ENCODE data around the gene ODAM. TPM values are rescaled to one million over a fixed set of nuclear protein-coding genes. Genes with fewer than 3 reads are reported as not detected.

The ODAM gene
- total RNA-seq, 1 experiment from 2014 or later, result not detected

- intact Hi-C loops (cut with micrococcal nuclease; ENCODE audit: unreplicated experiment) (no loop called here), in situ Hi-C loops (cut with HindIII; ENCODE audit: low pct_unique_long_range_greater_than_20kb, low sequenced_read_pairs) (no loop called here)
- POLR2A ChIA-PET, result no interaction called here
Measured at GRCh38 chr4:70190579-70190978, 4.9 kb upstream of the ODAM start.

DNA sequence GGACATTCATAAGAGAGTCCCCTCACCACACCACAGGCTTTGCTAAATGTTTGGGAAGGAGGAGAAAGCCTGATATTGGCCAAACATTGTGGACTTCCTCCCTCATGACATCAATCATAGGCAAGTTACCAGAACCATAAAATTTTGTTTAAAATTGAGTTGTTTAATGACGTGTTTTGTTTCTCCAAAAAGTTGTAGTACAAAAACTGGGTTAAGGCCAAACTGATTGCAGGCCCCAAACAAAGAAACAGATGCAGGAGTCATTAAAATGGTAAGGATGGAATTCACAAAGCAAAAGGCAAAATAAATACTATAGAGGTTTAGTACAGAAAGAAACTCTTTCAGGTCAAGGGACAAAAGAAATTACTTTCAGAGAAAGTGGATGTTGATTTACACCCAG lies 3.9 kb upstream of the ODAM start:
- intact Hi-C loops (cut with micrococcal nuclease; ENCODE audit: unreplicated experiment), result no loop called here
- DNase-seq (ENCODE audit: low read depth, low spot score) (no peak), ATAC-seq (no peak)
- POLR2A ChIA-PET, result no interaction called here
- Histone ChIP-seq H3K9me3 (ENCODE audit: control insufficient read depth, insufficient read depth, low read depth, low read length) (no peaks in the 10 kb centered on the region), H3K36me3 (ENCODE audit: control insufficient read depth, insufficient read depth, low read length) (no peaks in the 10 kb centered on the region; the same call in 1 of the 2 replicates), H3K4me3 (ENCODE audit: low read depth in 2 of 2, low read length in 2 of 2) (no peak overlapping the region), H3K27me3 (ENCODE audit: control insufficient read depth, insufficient read depth, low read length) (no peaks in the 10 kb centered on the region), H3K4me1 (ENCODE audit: control insufficient read depth, insufficient read depth, low read length) (no peaks in the 10 kb centered on the region), H3K27ac (ENCODE audit: low read length) (no peak overlapping the region)
- CTCF ChIA-PET, result no interaction called here
- TF ChIP-seq POLR2AphosphoS5 (IDR thresholded peaks at IDR 0.05; ENCODE audit: low read depth, low read length) (no peak), CTCF (IDR thresholded peaks at IDR 0.05) (no peak), SIN3A (IDR thresholded peaks at IDR 0.05; ENCODE audit: borderline replicate concordance, insufficient read depth, low read depth, low read length) (no peak), TCF7L2 (IDR thresholded peaks at IDR 0.05; ENCODE audit: low read depth, low read length) (no peak)
- TF ChIP-seq, protein P1, sequence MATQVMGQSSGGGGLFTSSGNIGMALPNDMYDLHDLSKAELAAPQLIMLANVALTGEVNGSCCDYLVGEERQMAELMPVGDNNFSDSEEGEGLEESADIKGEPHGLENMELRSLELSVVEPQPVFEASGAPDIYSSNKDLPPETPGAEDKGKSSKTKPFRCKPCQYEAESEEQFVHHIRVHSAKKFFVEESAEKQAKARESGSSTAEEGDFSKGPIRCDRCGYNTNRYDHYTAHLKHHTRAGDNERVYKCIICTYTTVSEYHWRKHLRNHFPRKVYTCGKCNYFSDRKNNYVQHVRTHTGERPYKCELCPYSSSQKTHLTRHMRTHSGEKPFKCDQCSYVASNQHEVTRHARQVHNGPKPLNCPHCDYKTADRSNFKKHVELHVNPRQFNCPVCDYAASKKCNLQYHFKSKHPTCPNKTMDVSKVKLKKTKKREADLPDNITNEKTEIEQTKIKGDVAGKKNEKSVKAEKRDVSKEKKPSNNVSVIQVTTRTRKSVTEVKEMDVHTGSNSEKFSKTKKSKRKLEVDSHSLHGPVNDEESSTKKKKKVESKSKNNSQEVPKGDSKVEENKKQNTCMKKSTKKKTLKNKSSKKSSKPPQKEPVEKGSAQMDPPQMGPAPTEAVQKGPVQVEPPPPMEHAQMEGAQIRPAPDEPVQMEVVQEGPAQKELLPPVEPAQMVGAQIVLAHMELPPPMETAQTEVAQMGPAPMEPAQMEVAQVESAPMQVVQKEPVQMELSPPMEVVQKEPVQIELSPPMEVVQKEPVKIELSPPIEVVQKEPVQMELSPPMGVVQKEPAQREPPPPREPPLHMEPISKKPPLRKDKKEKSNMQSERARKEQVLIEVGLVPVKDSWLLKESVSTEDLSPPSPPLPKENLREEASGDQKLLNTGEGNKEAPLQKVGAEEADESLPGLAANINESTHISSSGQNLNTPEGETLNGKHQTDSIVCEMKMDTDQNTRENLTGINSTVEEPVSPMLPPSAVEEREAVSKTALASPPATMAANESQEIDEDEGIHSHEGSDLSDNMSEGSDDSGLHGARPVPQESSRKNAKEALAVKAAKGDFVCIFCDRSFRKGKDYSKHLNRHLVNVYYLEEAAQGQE (IDR thresholded peaks at IDR 0.05; ENCODE audit: insufficient read depth in 1 of 2, low read depth in 2 of 2, low read length in 1 of 2), result no peak
- in situ Hi-C loops (cut with HindIII; ENCODE audit: low pct_unique_long_range_greater_than_20kb, low sequenced_read_pairs), result no loop called here
- no TSS peak for BruUV-seq (replicated peaks)

More at GRCh38 chr4:70190579-70190978, 4.9 kb upstream of the ODAM start:
- DNase-seq (ENCODE audit: low read depth, low spot score), result no peak
- CTCF ChIA-PET, result no interaction called here
- no peak for TF ChIP-seq CTCF (IDR thresholded peaks at IDR 0.05)
- TF ChIP-seq, protein P1 (IDR thresholded peaks at IDR 0.05; ENCODE audit: insufficient read depth in 1 of 2, low read depth in 2 of 2, low read length in 1 of 2), result no peak
- Histone ChIP-seq H3K9me3 (ENCODE audit: control insufficient read depth, insufficient read depth, low read depth, low read length) (no peaks in the 10 kb centered on the region), H3K4me3 (ENCODE audit: low read depth in 2 of 2, low read length in 2 of 2) (no peak overlapping the region), H3K36me3 (ENCODE audit: control insufficient read depth, insufficient read depth, low read length) (no peaks in the 10 kb centered on the region; the same call in 1 of the 2 replicates), H3K27me3 (ENCODE audit: control insufficient read depth, insufficient read depth, low read length) (no peaks in the 10 kb centered on the region), H3K27ac (ENCODE audit: low read length) (no peak overlapping the region), H3K4me1 (ENCODE audit: control insufficient read depth, insufficient read depth, low read length) (no peaks in the 10 kb centered on the region)
- ATAC-seq, result no peak
- BruUV-seq (replicated peaks), result no TSS peak

Data from Panc1 (cell line).